ENCODE data around the gene STIMATE. TPM values are rescaled to one million over a fixed set of nuclear protein-coding genes. Genes with fewer than 3 reads are reported as not detected.

Gene STIMATE
- total and polyA plus RNA-seq, 8 donors = 5.0 to 19.9 (median 13.6) TPM

GRCh38 chr3:52907497-52907896, 10.1 kb upstream of the STIMATE start:
- H3K4me1 ChIP-seq = peaks cover 4 to 24% (median 13%) of the 10 kb centered on the region in 3 donors
- WGBS, 2 donors = 88 to 92% methylated on average over 5 of the region's 5 CpGs
- TF ChIP-seq CTCF (IDR thresholded peaks at IDR 0.05) = no peak
- DNase-seq = no peak
- H3K36me3 ChIP-seq = peaks cover 0 to 6% (median 4%) of the 10 kb centered on the region in 3 donors
- H3K4me3 ChIP-seq = no peak overlapping the region
- no peak overlapping the region for H3K27ac ChIP-seq
- FAIRE-seq = no peak
- H3K9me3 ChIP-seq = no peaks in the 10 kb centered on the region
- H3K27me3 ChIP-seq = no peaks in the 10 kb centered on the region
- intact Hi-C loops (cut with DNase I) = no loop called here
- no peak for ATAC-seq

GRCh38 chr3:52904552-52904951, 7.2 kb upstream of the STIMATE start:
- no peaks in the 10 kb centered on the region for H3K27me3 ChIP-seq
- intact Hi-C loops (cut with DNase I) = no loop called here
- 32 to 52% methylated on average over 1 of the region's 1 CpG for WGBS, 2 donors
- ATAC-seq (peak in 2 of 4 donors; percentile 49 to 77), FAIRE-seq (no peak), DNase-seq (no peak)
- no peaks in the 10 kb centered on the region for H3K9me3 ChIP-seq
- no peak overlapping the region for H3K4me3 ChIP-seq
- peak overlapping the region in 1 of 4 donors; percentile 0 for H3K27ac ChIP-seq
- peaks cover 0 to 6% (median 4%) of the 10 kb centered on the region in 3 donors for H3K36me3 ChIP-seq
- peaks cover 0 to 8% (median 0%) of the 10 kb centered on the region in 3 donors for H3K4me1 ChIP-seq
- no peak for TF ChIP-seq CTCF (IDR thresholded peaks at IDR 0.05)

- no peak for TF ChIP-seq CTCF (IDR thresholded peaks at IDR 0.05)
- no peaks in the 10 kb centered on the region for H3K9me3 ChIP-seq
- intact Hi-C loops (cut with DNase I) = no loop called here
- no peak overlapping the region for H3K4me3 ChIP-seq
- no peak for FAIRE-seq
- H3K27me3 ChIP-seq = no peaks in the 10 kb centered on the region
- ATAC-seq = no peak
- 64 to 65% methylated on average over 3 of the region's 3 CpGs for WGBS, 2 donors
- no peak for DNase-seq
- peaks cover 0 to 6% (median 4%) of the 10 kb centered on the region in 3 donors for H3K36me3 ChIP-seq
- H3K27ac ChIP-seq = no peak overlapping the region
- H3K4me1 ChIP-seq = peaks cover 0 to 8% (median 0%) of the 10 kb centered on the region in 3 donors
These were observed 6.7 kb upstream of the STIMATE start for GRCh38 chr3:52904000-52904399.

- TF ChIP-seq CTCF (IDR thresholded peaks at IDR 0.05) = no peak
- WGBS, 2 donors = 4% methylated on average over 9 of the region's 9 CpGs
- intact Hi-C loops (cut with DNase I) = no loop called here
- Histone ChIP-seq H3K27me3 (no peaks in the 10 kb centered on the region), H3K4me3 (peak overlapping the region; percentile 76 to 98 (median 86)), H3K36me3 (no peaks in the 10 kb centered on the region), H3K27ac (peak overlapping the region in 2 of 4 donors; percentile 6 to 27), H3K9me3 (no peaks in the 10 kb centered on the region), H3K4me1 (peaks cover 15 to 44% (median 32%) of the 10 kb centered on the region in 3 donors)
- no peak for ATAC-seq
- FAIRE-seq = no peak
- DNase-seq = no peak
These were observed 735 bp downstream of the STIMATE start for GRCh38 chr3:52896613-52897012.

- 16 to 17% methylated on average over 3 of the region's 3 CpGs for WGBS, 2 donors
- H3K9me3 ChIP-seq = no peaks in the 10 kb centered on the region
- FAIRE-seq (no peak), ATAC-seq (no peak), DNase-seq (no peak)
- no peak for TF ChIP-seq CTCF (IDR thresholded peaks at IDR 0.05)
- no peaks in the 10 kb centered on the region for H3K36me3 ChIP-seq
- H3K4me1 ChIP-seq = peaks cover 19 to 49% (median 36%) of the 10 kb centered on the region in 3 donors
- H3K27me3 ChIP-seq = no peaks in the 10 kb centered on the region
- H3K27ac ChIP-seq = peak overlapping the region in 1 of 4 donors; percentile 6
- intact Hi-C loops (cut with DNase I) = no loop called here
- H3K4me3 ChIP-seq = peak overlapping the region in 3 of 4 donors; percentile 76 to 90 (median 81)
These were observed 1.2 kb downstream of the STIMATE start for GRCh38 chr3:52896151-52896550.
